ENCODE data around the gene GLYATL3.

GLYATL3 gene

GRCh38 chr6:49490633-49491032 is 9.1 kb upstream of the GLYATL3 start:
- no peak for DNase-seq
- TF ChIP-seq GATA1 (IDR thresholded peaks at IDR 0.05; ENCODE audit: low read depth, low read length) (no peak), POLR2A (IDR thresholded peaks at IDR 0.05; ENCODE audit: low read length) (no peak)

GRCh38 chr6:49497304-49497703 is 2.4 kb upstream of the GLYATL3 start:
- DNase-seq: no peak
- no peak for TF ChIP-seq GATA1 (IDR thresholded peaks at IDR 0.05; ENCODE audit: low read depth, low read length)

- TF ChIP-seq POLR2A (IDR thresholded peaks at IDR 0.05; ENCODE audit: low read length): no peak
- no peak for TF ChIP-seq GATA1 (IDR thresholded peaks at IDR 0.05; ENCODE audit: low read depth, low read length)
- DNase-seq: no peak
These were observed 597 bp upstream of the GLYATL3 start for GRCh38 chr6:49499126-49499525.

- no peak for DNase-seq
- TF ChIP-seq GATA1 (IDR thresholded peaks at IDR 0.05; ENCODE audit: low read depth, low read length): no peak
- TF ChIP-seq POLR2A (IDR thresholded peaks at IDR 0.05; ENCODE audit: low read length): no peak
These were observed 4.9 kb downstream of the GLYATL3 start for GRCh38 chr6:49504666-49505065.

GRCh38 chr6:49506569-49507111 is 6.9 kb downstream of the GLYATL3 start:
- TF ChIP-seq GATA1 (IDR thresholded peaks at IDR 0.05; ENCODE audit: low read depth, low read length) (no peak), POLR2A (IDR thresholded peaks at IDR 0.05; ENCODE audit: low read length) (no peak)
- no peak for DNase-seq

GRCh38 chr6:49509342-49509741 is 9.6 kb downstream of the GLYATL3 start:
- no peak for TF ChIP-seq POLR2A (IDR thresholded peaks at IDR 0.05; ENCODE audit: low read length)
- no peak for TF ChIP-seq GATA1 (IDR thresholded peaks at IDR 0.05; ENCODE audit: low read depth, low read length)
- no peak for DNase-seq

- no peak for TF ChIP-seq POLR2A (IDR thresholded peaks at IDR 0.05; ENCODE audit: low read length)
- no peak for TF ChIP-seq GATA1 (IDR thresholded peaks at IDR 0.05; ENCODE audit: low read depth, low read length)
- DNase-seq: no peak
These were observed 13.6 kb downstream of the GLYATL3 start for GRCh38 chr6:49513153-49513989.

GRCh38 chr6:49514571-49515484 is 15.1 kb downstream of the GLYATL3 start:
- TF ChIP-seq POLR2A (IDR thresholded peaks at IDR 0.05; ENCODE audit: low read length) (no peak), GATA1 (IDR thresholded peaks at IDR 0.05; ENCODE audit: low read depth, low read length) (no peak)
- DNase-seq: no peak

GRCh38 chr6:49515485-49516146 is 15.9 kb downstream of the GLYATL3 start:
- DNase-seq: no peak
- TF ChIP-seq GATA1 (IDR thresholded peaks at IDR 0.05; ENCODE audit: low read depth, low read length) (no peak), POLR2A (IDR thresholded peaks at IDR 0.05; ENCODE audit: low read length) (no peak)

GRCh38 chr6:49516147-49516505 is 16.4 kb downstream of the GLYATL3 start:
- no peak for DNase-seq
- TF ChIP-seq POLR2A (IDR thresholded peaks at IDR 0.05; ENCODE audit: low read length) (no peak), GATA1 (IDR thresholded peaks at IDR 0.05; ENCODE audit: low read depth, low read length) (no peak)

GRCh38 chr6:49517919-49518318 is 18.2 kb downstream of the GLYATL3 start:
- no peak for TF ChIP-seq POLR2A (IDR thresholded peaks at IDR 0.05; ENCODE audit: low read length)
- TF ChIP-seq GATA1 (IDR thresholded peaks at IDR 0.05; ENCODE audit: low read depth, low read length): no peak
- DNase-seq: no peak

GRCh38 chr6:49519660-49520059 is 19.9 kb downstream of the GLYATL3 start:
- TF ChIP-seq GATA1 (IDR thresholded peaks at IDR 0.05; ENCODE audit: low read depth, low read length) (no peak), POLR2A (IDR thresholded peaks at IDR 0.05; ENCODE audit: low read length) (no peak)
- DNase-seq: no peak

GRCh38 chr6:49522710-49523593 is 23.2 kb downstream of the GLYATL3 start:
- TF ChIP-seq GATA1 (IDR thresholded peaks at IDR 0.05; ENCODE audit: low read depth, low read length) (no peak), POLR2A (IDR thresholded peaks at IDR 0.05; ENCODE audit: low read length) (no peak)
- no peak for DNase-seq

Data from erythroblast (primary cell).